ENCODE results near the gene ADRB1. TPM values are rescaled to one million over a fixed set of nuclear protein-coding genes. Genes with fewer than 3 reads are reported as not detected.

The ADRB1 gene
- total RNA-seq, 4 donors from 2014 or later: 1.8 to 9.1 (median 6.8) TPM

DNA sequence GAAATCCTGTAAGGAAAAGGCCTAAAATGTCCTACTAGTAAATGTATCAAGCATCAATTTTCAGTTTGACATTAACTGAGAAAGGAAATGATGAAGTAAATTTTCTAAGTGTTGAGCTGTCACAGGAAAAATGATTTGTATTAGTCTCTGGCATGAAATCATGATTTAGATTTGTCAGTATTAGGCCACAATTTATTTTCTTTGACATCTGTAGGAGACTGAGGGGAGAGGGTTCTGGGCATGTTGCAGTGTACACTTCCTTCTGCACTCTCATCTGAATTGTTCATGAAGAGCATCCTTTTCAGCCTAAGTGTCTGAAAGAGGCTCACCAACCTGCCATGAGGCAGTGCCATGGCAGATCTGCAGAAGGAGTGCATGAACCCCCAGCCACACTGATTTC is 15.9 kb downstream of the ADRB1 start:
- Histone ChIP-seq H3K36me3 (no peaks in the 10 kb centered on the region), H3K9me3 (no peaks in the 10 kb centered on the region), H3K4me1 (peaks cover 0 to 17% (median 4%) of the 10 kb centered on the region in 3 donors), H3K27me3 (no peaks in the 10 kb centered on the region), H3K27ac (no peak overlapping the region), H3K4me3 (no peak overlapping the region)
- ATAC-seq: no peak
- TF ChIP-seq, protein P1, sequence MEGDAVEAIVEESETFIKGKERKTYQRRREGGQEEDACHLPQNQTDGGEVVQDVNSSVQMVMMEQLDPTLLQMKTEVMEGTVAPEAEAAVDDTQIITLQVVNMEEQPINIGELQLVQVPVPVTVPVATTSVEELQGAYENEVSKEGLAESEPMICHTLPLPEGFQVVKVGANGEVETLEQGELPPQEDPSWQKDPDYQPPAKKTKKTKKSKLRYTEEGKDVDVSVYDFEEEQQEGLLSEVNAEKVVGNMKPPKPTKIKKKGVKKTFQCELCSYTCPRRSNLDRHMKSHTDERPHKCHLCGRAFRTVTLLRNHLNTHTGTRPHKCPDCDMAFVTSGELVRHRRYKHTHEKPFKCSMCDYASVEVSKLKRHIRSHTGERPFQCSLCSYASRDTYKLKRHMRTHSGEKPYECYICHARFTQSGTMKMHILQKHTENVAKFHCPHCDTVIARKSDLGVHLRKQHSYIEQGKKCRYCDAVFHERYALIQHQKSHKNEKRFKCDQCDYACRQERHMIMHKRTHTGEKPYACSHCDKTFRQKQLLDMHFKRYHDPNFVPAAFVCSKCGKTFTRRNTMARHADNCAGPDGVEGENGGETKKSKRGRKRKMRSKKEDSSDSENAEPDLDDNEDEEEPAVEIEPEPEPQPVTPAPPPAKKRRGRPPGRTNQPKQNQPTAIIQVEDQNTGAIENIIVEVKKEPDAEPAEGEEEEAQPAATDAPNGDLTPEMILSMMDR (IDR thresholded peaks at IDR 0.05): no peak
- TF ChIP-seq EP300 (IDR thresholded peaks at IDR 0.05): no peak
- TF ChIP-seq POLR2A (IDR thresholded peaks at IDR 0.05): no peak
- TF ChIP-seq POLR2AphosphoS5 (IDR thresholded peaks at IDR 0.05): no peak

DNA sequence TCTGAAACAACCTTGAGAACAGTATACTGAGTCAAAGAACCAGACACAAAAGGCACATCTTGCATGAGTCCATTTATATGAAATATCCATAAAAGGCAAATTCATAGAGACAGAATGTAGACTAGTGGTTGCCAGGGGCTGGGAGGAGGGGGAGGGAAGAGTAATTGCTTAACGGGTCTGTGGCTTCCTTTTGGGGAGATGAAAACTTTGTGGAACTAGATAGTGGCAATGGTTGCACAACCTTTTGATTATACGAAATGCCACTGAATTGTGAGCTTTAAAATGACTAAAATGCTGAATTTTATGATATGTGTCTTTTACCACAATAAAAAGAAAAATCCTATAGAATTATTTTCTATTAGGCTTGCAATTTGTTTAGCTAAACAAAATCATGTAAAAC is 16.8 kb downstream of the ADRB1 start:
- WGBS, 2 donors (ENCODE audit: low coverage in 1 of 2): 70 to 81% methylated on average over 2 of the region's 2 CpGs
- no peaks in the 10 kb centered on the region for H3K36me3 ChIP-seq
- peaks cover 0 to 21% (median 4%) of the 10 kb centered on the region in 3 donors for H3K4me1 ChIP-seq
- TF ChIP-seq, protein P1 (IDR thresholded peaks at IDR 0.05): no peak
- TF ChIP-seq POLR2A (IDR thresholded peaks at IDR 0.05) (no peak), EP300 (IDR thresholded peaks at IDR 0.05) (no peak), POLR2AphosphoS5 (IDR thresholded peaks at IDR 0.05) (no peak)
- H3K4me3 ChIP-seq: no peak overlapping the region
- no peak for ATAC-seq
- H3K27me3 ChIP-seq: no peaks in the 10 kb centered on the region
- no peaks in the 10 kb centered on the region for H3K9me3 ChIP-seq
- no peak overlapping the region for H3K27ac ChIP-seq

DNA sequence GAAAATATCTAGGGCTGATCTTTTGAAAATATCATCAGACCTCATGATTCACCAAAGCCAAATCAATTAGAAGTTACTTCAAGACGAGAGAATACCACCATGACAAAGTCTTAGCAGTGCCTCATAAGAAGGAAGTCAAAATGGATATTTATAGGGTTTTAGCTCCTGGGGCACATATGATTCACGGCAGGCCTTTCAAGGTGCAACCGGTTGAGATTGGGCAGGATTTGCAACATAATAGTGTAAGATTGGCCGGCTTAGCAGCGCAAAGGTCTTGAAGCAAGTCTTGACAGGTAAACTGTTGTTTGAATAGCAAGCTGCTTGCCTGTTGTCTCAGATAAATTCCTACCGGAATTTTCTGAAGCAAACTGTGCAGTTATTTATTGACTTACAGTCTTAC is 17.5 kb downstream of the ADRB1 start:
- Histone ChIP-seq H3K4me1 (peaks cover 0 to 21% (median 4%) of the 10 kb centered on the region in 3 donors), H3K36me3 (no peaks in the 10 kb centered on the region), H3K27ac (no peak overlapping the region), H3K4me3 (no peak overlapping the region), H3K27me3 (no peaks in the 10 kb centered on the region), H3K9me3 (no peaks in the 10 kb centered on the region)
- WGBS, 2 donors (ENCODE audit: low coverage in 1 of 2): 74 to 80% methylated on average over 6 of the region's 6 CpGs
- no peak for TF ChIP-seq POLR2AphosphoS5 (IDR thresholded peaks at IDR 0.05)
- TF ChIP-seq EP300 (IDR thresholded peaks at IDR 0.05): no peak
- TF ChIP-seq, protein P1 (IDR thresholded peaks at IDR 0.05): no peak
- no peak for TF ChIP-seq POLR2A (IDR thresholded peaks at IDR 0.05)
- no peak for ATAC-seq

DNA sequence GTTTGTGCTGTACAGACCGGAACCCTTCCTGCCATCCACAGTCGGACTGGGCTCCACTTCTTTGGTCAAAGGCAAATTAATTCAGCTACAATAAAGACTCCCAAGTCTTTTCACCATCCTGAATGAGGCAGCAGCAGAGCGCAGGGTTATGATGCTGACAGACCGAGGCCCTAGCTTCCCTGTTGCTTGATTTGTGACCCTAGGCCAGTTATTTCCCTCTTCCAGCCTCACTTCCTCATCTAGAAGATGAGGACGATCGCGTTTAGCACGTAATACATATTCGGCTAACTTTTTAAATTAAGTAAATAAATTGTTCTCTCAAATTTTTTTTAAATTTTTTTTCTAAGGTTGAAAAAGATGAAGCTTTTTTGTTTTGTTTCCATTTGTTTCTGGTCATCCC is 18.1 kb downstream of the ADRB1 start:
- no peaks in the 10 kb centered on the region for H3K27me3 ChIP-seq
- TF ChIP-seq POLR2A (IDR thresholded peaks at IDR 0.05) (no peak), POLR2AphosphoS5 (IDR thresholded peaks at IDR 0.05) (no peak), EP300 (IDR thresholded peaks at IDR 0.05) (no peak)
- TF ChIP-seq, protein P1 (IDR thresholded peaks at IDR 0.05): no peak
- H3K36me3 ChIP-seq: no peaks in the 10 kb centered on the region
- no peak overlapping the region for H3K4me3 ChIP-seq
- no peak overlapping the region for H3K27ac ChIP-seq
- 81 to 89% methylated on average over 7 to 9 of the region's 9 CpGs for WGBS, 2 donors (ENCODE audit: low coverage in 1 of 2)
- ATAC-seq: no peak
- H3K4me1 ChIP-seq: peaks cover 2 to 27% (median 4%) of the 10 kb centered on the region in 3 donors
- H3K9me3 ChIP-seq: no peaks in the 10 kb centered on the region

DNA sequence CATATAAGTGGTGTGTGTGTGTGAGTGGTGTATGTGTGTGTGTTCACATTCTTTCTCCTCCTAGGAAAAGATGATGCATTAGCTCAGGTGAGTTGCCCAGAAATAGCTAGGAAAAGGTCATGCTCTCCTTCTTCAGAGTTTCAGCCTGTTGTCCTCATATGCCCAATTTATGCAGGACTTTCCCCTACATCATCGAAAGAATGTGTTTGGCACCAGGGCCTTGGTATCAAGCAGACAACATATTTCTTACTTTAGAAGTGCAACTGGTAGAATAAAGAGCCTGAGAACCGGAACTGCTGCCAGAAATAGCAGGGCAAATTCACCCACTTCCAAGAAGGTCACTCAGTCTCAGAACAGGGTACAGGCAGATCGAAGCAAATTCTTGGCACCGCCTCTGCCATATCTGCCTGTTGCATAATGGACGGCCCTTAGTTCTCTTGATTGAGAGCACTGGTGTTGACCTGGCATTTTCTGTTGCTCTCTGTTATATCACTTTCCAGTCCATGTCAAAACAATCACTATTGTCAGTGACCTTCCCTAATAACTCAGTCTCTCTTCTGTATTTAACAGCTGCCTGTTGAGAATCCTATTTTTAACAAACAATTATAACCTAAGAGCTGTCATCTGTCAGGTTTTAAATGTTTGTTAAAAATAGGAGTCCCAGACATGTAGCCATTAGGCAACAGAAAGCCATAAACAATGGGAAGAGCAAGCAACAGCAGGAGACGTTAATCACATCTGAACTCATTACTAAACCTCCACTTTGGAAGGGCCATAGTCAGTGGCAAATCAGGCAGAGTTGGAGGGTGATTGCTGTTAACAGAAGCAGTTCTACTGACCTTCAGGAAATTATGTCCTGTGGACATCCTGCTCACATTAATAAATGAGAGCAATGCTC is 20.7 kb downstream of the ADRB1 start:
- H3K27ac ChIP-seq: peak overlapping the region in 3 of 4 donors; percentile 20 to 29 (median 26)
- no peaks in the 10 kb centered on the region for H3K9me3 ChIP-seq
- no peak for ATAC-seq
- H3K27me3 ChIP-seq: no peaks in the 10 kb centered on the region
- no peak overlapping the region for H3K4me3 ChIP-seq
- no peak for TF ChIP-seq POLR2AphosphoS5 (IDR thresholded peaks at IDR 0.05)
- TF ChIP-seq, protein P1 (IDR thresholded peaks at IDR 0.05): no peak
- TF ChIP-seq EP300 (IDR thresholded peaks at IDR 0.05): no peak
- no peak for TF ChIP-seq POLR2A (IDR thresholded peaks at IDR 0.05)
- H3K36me3 ChIP-seq: no peaks in the 10 kb centered on the region
- WGBS, 2 donors (ENCODE audit: low coverage in 1 of 2): 29 to 41% methylated on average over 2 to 6 of the region's 6 CpGs
- peaks cover 0 to 38% (median 2%) of the 10 kb centered on the region in 3 donors for H3K4me1 ChIP-seq

All from gastroesophageal sphincter (tissue), 4 donors.